ENCODE results near the gene LBR.

The LBR gene

GRCh38 chr1:225373155-225373554, 54.7 kb downstream of the LBR start:
- DNase-seq (ENCODE audit: low read depth), result no peak

- DNase-seq (ENCODE audit: low read depth), result no peak
Measured at GRCh38 chr1:225371366-225372010, 56.4 kb downstream of the LBR start.

- no peak for DNase-seq (ENCODE audit: low read depth)
Measured at GRCh38 chr1:225368036-225368552, 59.7 kb downstream of the LBR start.

- no peak for DNase-seq (ENCODE audit: low read depth)
Measured at GRCh38 chr1:225366552-225366951, 61.3 kb downstream of the LBR start.

GRCh38 chr1:225366018-225366417, 61.8 kb downstream of the LBR start:
- no peak for DNase-seq (ENCODE audit: low read depth)

- no peak for DNase-seq (ENCODE audit: low read depth)
Measured at GRCh38 chr1:225364439-225364838, 63.4 kb downstream of the LBR start.

GRCh38 chr1:225362805-225363204, 65.0 kb downstream of the LBR start:
- DNase-seq (ENCODE audit: low read depth), result no peak

GRCh38 chr1:225361176-225361575, 66.7 kb downstream of the LBR start:
- no peak for DNase-seq (ENCODE audit: low read depth)

GRCh38 chr1:225360119-225360518, 67.7 kb downstream of the LBR start:
- DNase-seq (ENCODE audit: low read depth), result no peak

GRCh38 chr1:225355863-225356262, 72.0 kb downstream of the LBR start:
- no peak for DNase-seq (ENCODE audit: low read depth)

- DNase-seq (ENCODE audit: low read depth), result no peak
Measured at GRCh38 chr1:225354906-225355305, 72.9 kb downstream of the LBR start.

Measured in stimulated activated CD8-positive, alpha-beta memory T cell treated with anti-CD3 and anti-CD28 coated beads, Interleukin-12 subunit alpha, Interleukin-12 subunit beta, amount 100 ng/mL, for 1 hour (primary cell).